Measurements from ENCODE around the gene SLC25A46.
"Not testable (repeated sequence)": the region's sequence is repeated elsewhere in the genome, so short reads cannot be mapped to it uniquely, and the experiment has no call there.

The SLC25A46 gene

GRCh38 chr5:110757118-110757729 is 18.4 kb downstream of the SLC25A46 start:
- DNase-seq = peak; percentile 74

- no peak for DNase-seq
Observed at GRCh38 chr5:110760158-110760557, 21.4 kb downstream of the SLC25A46 start.

GRCh38 chr5:110768138-110768860 is 29.5 kb downstream of the SLC25A46 start:
- no peak for DNase-seq

- no peak for DNase-seq
Observed at GRCh38 chr5:110769000-110769681, 30.3 kb downstream of the SLC25A46 start.

GRCh38 chr5:110770286-110770685 is 31.5 kb downstream of the SLC25A46 start:
- no peak for DNase-seq

GRCh38 chr5:110784901-110785300 is 46.1 kb downstream of the SLC25A46 start:
- DNase-seq = no peak

- no peak for DNase-seq
Observed at GRCh38 chr5:110785356-110785755, 46.5 kb downstream of the SLC25A46 start.

GRCh38 chr5:110788006-110788405 is 49.2 kb downstream of the SLC25A46 start:
- DNase-seq = not testable (repeated sequence)

- peak; percentile 37 for DNase-seq
Observed at GRCh38 chr5:110790673-110791072, 51.9 kb downstream of the SLC25A46 start.

GRCh38 chr5:110802998-110803397 is 64.2 kb downstream of the SLC25A46 start:
- DNase-seq = no peak

- DNase-seq = no peak
Observed at GRCh38 chr5:110803467-110804326, 64.9 kb downstream of the SLC25A46 start.

- no peak for DNase-seq
Observed at GRCh38 chr5:110807169-110807568, 68.4 kb downstream of the SLC25A46 start.

GRCh38 chr5:110809006-110809405 is 70.2 kb downstream of the SLC25A46 start:
- DNase-seq = no peak

Measured in DMS53 (cell line).